Measurements from ENCODE around the gene PTPN3. TPM values are rescaled to one million over a fixed set of nuclear protein-coding genes. Genes with fewer than 3 reads are reported as not detected.

Gene PTPN3
- total RNA-seq, 2 donors from 2014 or later: 2.7 to 4.6 TPM

GRCh38 chr9:109355564-109356297, 142.4 kb downstream of the PTPN3 start:
- peaks cover 8% of the 10 kb centered on the region for H3K9me3 Mint-ChIP-seq

GRCh38 chr9:109354190-109354589, 143.9 kb downstream of the PTPN3 start:
- 89 to 100% methylated on average over 1 to 2 of the region's 2 CpGs for WGBS, 2 experiments (ENCODE audit: insufficient coverage in 1 of 2, insufficient read length in 1 of 2)
- H3K9me3 Mint-ChIP-seq: peaks cover 8% of the 10 kb centered on the region
- Histone ChIP-seq H3K27ac (ENCODE audit: low read depth, low read length) (no peak overlapping the region), H3K4me1 (ENCODE audit: control insufficient read depth, insufficient read depth, low read length) (no peaks in the 10 kb centered on the region), H3K27me3 (ENCODE audit: control insufficient read depth, insufficient read depth, low read length, poor library complexity, severe bottlenecking) (no peaks in the 10 kb centered on the region), H3K36me3 (ENCODE audit: control insufficient read depth, insufficient read depth, low read length) (no peaks in the 10 kb centered on the region), H3K9ac (ENCODE audit: extremely low read depth, low read length, poor library complexity, severe bottlenecking) (no peak overlapping the region), H3K9me3 (ENCODE audit: control insufficient read depth, low read length) (no peaks in the 10 kb centered on the region), H3K4me3 (ENCODE audit: low read length) (no peak overlapping the region)
- H3K27ac Mint-ChIP-seq: no peak overlapping the region
- H3K4me3 Mint-ChIP-seq: no peak overlapping the region
- no peaks in the 10 kb centered on the region for H3K36me3 Mint-ChIP-seq (ENCODE audit: low read depth)
- peaks cover 9% of the 10 kb centered on the region for H3K4me1 Mint-ChIP-seq
- no peak for DNase-seq
- no peak for TF ChIP-seq CTCF (conservative IDR thresholded peaks at IDR 0.05)
- H3K27me3 Mint-ChIP-seq (ENCODE audit: insufficient read depth): peaks cover 8% of the 10 kb centered on the region

More at GRCh38 chr9:109355564-109356297, 142.4 kb downstream of the PTPN3 start:
- Histone ChIP-seq H3K36me3 (ENCODE audit: control insufficient read depth, insufficient read depth, low read length) (no peaks in the 10 kb centered on the region), H3K4me1 (ENCODE audit: control insufficient read depth, insufficient read depth, low read length) (no peaks in the 10 kb centered on the region), H3K27ac (ENCODE audit: low read depth, low read length) (no peak overlapping the region), H3K9me3 (ENCODE audit: control insufficient read depth, low read length) (no peaks in the 10 kb centered on the region), H3K9ac (ENCODE audit: extremely low read depth, low read length, poor library complexity, severe bottlenecking) (no peak overlapping the region), H3K4me3 (ENCODE audit: low read length) (no peak overlapping the region), H3K27me3 (ENCODE audit: control insufficient read depth, insufficient read depth, low read length, poor library complexity, severe bottlenecking) (no peaks in the 10 kb centered on the region)
- H3K4me3 Mint-ChIP-seq: no peak overlapping the region
- H3K4me1 Mint-ChIP-seq: peaks cover 8% of the 10 kb centered on the region
- no peak for TF ChIP-seq CTCF (conservative IDR thresholded peaks at IDR 0.05)
- H3K27me3 Mint-ChIP-seq (ENCODE audit: insufficient read depth): peaks cover 8% of the 10 kb centered on the region
- H3K36me3 Mint-ChIP-seq (ENCODE audit: low read depth): no peaks in the 10 kb centered on the region
- DNase-seq: no peak
- H3K27ac Mint-ChIP-seq: no peak overlapping the region
- 85 to 89% methylated on average over 20 to 21 of the region's 21 CpGs for WGBS, 2 experiments (ENCODE audit: insufficient coverage in 1 of 2, insufficient read length in 1 of 2)

- H3K4me3 Mint-ChIP-seq: no peak overlapping the region
- H3K36me3 ChIP-seq (ENCODE audit: control insufficient read depth, insufficient read depth, low read length): no peaks in the 10 kb centered on the region
- no peaks in the 10 kb centered on the region for H3K4me1 ChIP-seq (ENCODE audit: control insufficient read depth, insufficient read depth, low read length)
- H3K4me1 Mint-ChIP-seq: peaks cover 9% of the 10 kb centered on the region
- WGBS, 2 experiments (ENCODE audit: insufficient coverage in 1 of 2, insufficient read length in 1 of 2): 72 to 78% methylated on average over 5 of the region's 5 CpGs
- peaks cover 2% of the 10 kb centered on the region for H3K27me3 Mint-ChIP-seq (ENCODE audit: insufficient read depth)
- no peaks in the 10 kb centered on the region for H3K9me3 ChIP-seq (ENCODE audit: control insufficient read depth, low read length)
- TF ChIP-seq CTCF (conservative IDR thresholded peaks at IDR 0.05): no peak
- H3K27ac Mint-ChIP-seq: peak overlapping the region; percentile 50
- no peaks in the 10 kb centered on the region for H3K36me3 Mint-ChIP-seq (ENCODE audit: low read depth)
- H3K4me3 ChIP-seq (ENCODE audit: low read length): no peak overlapping the region
- H3K9me3 Mint-ChIP-seq: no peaks in the 10 kb centered on the region
- DNase-seq: no peak
- H3K27ac ChIP-seq (ENCODE audit: low read depth, low read length): no peak overlapping the region
- H3K27me3 ChIP-seq (ENCODE audit: control insufficient read depth, insufficient read depth, low read length, poor library complexity, severe bottlenecking): no peaks in the 10 kb centered on the region
- no peak overlapping the region for H3K9ac ChIP-seq (ENCODE audit: extremely low read depth, low read length, poor library complexity, severe bottlenecking)
Observed at GRCh38 chr9:109351032-109351431, 147.1 kb downstream of the PTPN3 start.

All from endodermal cell (in vitro differentiated cells).